Stimulated activated CD4-positive, alpha-beta T cell treated with anti-CD3 and anti-CD28 coated beads, Interleukin-12 subunit alpha, Interleukin-12 subunit beta, amount 100 ng/mL, for 4 hours (primary cell): ENCODE measurements around the gene MAB21L4.

Experiments used
- DNase-seq: peaks from one replicate; pipeline ENCODE4 v3.0.0-alpha.2; 2020

The MAB21L4 gene

DNA sequence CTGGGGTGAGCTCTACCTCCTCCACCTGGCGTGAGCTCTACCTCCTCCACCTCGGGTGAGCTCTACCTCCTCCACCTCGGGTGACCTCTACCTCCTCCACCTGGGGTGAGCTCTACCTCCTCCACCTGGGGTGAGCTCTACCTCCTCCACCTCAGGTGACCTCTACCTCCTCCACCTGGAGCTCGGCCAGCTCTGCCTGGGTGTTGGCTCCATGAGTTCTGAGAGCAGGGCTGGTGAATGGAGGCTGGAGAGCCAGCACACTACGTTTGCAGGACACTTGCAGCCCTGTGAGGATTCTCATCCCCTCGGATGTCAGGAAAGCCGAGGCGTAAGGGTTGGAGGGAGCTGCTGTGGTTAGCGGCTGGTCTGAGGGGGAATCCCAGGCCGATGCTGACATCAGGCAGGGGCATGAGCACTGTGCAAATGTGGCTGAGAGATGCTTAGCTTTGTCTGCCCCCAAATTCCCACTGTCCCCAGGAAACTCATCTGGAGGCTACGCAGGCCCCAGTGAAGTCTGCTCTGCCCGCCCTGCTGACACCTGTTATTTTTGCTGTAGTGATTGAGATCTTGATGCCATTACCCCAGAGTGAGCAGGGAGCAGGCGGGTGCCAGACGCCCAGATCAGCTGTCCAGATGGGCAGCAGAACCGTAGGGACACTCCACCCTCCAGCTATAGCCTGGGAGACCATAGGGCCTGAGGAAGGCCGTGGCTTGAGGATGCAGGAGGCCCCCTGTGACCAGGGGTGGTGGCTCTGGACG lies 13.4 kb upstream of the MAB21L4 start:
- DNase-seq = no peak

DNA sequence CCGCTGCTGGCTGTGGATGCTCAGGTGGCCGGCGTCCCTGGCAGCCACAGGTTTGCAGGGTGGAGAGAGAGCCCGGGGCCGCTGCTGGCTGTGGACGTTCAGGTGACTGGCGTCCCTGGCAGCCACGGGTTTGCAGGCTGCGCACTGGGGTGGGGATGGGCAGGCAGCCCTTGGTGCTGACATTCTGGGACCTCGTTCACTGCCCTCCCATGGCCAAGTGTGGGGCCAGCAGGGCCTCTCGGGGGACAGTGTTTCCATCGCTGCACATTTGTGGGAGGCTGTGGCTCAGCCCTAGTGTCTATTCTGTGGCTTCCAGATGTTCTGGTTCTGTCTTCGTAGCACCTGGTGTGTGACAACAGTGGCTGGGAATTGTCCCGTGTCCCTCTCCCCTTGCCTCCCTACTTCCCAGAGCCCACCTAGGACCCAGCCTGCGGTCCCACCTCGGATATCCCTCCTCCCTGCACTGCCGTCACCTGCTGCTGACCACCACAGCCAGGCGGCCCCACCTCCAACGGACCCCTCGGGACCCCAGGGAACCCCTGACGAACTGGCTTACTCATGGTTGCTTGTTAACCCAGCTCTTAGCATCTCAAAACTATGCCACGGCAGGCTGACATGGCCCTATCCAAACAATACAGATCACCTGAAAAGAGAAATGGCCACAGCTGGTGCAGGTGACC lies 11.1 kb upstream of the MAB21L4 start:
- DNase-seq = no peak

DNA sequence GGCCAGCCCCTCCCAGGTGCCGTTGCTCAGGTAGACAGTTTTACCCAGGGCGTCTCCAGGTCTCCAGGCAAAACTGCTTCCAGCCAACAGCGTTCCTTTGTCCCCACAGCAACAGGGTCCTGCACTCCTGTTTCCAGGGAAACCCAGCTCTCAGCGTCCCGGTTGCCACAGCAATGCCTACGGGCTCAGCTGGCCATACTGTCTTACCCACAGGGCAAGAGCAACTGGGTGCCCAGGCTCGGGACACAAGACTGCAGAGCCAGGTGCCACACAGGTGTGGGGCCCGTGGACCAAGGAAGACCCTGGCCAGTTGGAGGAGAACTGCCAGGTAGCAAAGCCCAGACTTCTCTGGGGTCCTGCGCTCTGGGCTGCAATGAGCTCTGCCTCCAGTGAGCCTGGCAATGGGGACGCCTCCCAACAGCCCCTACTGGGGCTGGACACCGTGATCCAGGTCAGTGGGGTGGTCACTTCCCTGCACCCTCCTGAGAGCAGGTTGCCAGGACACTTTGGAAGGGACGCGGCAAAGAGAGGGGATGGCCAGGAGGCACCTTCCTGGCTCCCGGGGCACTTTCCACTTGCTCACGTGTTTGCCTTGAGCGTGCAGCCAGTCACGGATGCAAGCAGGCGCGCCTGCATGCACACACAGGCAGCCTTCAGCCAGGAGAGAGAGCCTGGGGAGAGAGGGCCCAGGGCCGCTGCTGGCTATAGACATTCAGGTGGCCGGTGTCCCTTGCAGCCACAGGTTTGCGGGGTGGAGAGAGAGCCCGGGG lies 10.4 kb upstream of the MAB21L4 start, which contains the start of gene CROCC2:
Gene CROCC2, plus strand, starts transcription at position 196 of the 770 bp plus-strand sequence. Its CDS starts 178 bp downstream, at position 374.
- no peak for DNase-seq

DNA sequence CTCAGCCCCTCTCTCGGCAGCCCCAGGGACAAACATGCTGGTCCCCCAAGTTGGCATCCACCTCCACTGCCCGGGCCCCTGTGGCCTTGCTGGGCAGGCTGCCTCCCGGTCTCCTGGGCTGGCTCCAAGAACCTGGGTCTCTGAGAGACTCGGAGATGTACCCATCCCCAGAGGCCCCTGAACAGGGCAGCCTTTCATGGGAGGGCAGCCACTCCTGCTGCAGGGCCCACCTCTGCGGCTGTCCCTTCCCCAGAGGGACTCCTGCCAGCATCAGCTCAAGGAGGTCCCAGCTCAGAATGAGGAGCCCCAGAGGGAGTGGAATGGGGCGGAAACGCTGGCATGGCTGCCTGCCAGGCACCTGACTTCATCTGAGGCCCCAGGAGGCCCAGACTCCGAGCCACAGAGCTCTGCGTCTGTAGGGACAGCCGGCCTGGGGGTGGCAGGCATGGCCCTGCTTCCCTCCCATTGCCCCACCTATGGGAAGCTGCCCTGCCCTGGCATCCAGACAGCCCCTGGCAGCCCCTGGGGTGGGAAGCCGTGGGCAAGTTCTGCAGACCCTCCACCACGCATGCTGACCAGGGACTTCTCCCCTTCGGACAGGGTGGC lies 9.3 kb upstream of the MAB21L4 start:
- no peak for DNase-seq

DNA sequence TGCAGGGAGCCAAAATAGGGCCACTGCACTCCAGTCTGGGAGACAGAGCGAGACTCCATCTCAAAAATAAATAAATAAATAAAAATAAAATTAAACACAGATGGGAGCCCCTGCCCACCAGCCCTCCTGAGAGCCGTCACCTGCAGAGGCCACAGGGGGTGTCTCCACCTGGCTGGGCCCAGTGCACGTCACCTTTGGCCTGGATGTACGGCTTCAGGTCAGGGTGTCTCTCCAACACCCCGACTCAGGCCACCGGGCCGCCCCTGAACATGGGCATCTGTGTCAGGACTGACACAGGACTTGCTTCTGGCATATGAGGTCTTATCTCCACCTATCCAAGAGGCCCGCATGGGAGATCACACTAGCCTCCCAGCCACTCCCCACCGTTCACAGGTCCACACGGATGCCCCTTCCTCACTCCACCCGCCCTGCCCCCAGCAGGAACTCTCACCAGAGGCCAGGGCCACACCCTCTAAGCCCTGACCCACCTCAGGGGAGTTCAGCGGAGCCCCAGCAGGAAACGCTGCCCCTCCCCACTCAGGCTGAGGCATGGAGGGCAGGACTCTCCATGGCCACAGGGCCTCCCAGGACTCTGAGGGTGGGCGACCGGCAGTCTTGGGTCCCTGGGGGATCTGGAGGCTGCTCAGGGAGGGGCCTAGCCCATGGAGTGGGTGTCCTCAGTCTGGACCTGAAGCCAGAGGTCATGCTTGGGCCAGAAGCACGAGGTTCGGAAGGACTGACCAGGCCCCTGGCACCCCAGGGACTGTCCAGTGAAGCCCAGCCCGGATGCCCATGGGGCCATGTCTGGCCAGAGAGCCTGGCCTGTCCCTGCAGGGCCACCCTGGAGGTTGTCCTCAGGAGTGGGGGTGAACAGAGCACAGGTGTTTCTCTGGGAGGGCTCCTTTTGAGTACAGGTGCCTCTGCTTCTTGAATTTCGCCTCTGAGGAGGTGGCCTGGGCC lies 8.5 kb upstream of the MAB21L4 start:
- DNase-seq = no peak

DNA sequence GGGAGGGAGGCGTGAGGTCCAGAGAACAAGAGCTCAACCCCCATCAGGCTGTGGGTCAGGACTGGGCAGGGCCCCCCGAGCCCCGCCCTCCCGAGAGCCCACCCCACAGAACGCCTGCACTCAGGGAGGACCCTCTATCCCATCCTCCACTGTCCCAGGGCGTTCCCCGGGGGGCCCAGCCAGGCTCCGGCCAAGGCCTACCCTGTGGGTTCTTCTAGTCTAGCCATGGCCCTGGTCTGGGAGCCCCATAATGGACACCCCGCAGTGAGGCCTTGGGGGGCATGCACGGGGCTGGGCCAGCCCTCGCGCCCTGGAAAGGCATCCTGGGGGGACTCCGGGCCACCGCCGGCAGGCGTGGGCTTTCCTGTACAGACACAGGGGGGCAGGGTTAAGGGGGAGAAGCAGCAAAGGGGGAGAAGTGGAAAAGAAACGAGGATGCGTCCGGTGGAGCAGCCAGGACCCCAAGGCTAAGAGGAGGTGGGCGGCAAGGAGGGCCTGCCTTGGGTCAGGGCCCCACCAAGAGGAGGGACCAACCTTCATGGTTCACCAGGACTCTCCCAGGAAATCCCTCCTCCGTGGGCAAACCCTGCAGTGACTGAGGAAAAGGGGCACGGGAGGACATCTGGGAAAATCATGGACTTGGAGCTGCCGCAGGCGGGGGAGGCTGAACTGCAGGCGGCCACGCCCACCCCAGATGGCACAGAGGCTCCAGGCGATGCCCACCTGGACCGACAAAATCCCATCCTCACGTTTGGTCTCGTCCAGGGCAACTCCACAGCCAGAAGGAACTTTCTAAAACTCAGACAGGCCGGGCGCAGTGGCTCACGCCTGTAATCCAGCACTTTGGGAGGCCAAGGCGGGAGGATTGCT lies 7.5 kb upstream of the MAB21L4 start:
- no peak for DNase-seq

DNA sequence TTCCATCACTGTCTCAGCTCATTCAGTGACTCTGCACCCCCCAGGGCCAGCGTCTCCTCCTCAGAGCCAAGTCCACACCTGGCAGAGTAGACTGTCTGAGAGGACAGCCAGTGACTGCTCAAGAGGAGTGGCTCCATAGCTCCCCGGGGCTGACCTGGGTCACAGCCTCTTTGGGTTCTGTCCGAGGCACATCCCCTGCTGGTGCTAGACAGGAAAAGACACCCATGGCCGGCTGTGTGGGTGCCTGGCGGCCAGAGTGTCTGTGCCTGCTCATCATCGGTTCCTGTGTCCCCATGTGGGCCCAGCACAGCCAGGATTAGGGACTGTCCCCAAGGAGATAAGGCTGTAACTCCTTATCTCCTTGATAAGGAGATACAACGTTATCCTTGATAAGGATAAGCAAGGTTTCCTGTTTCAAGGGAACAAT lies 6.7 kb upstream of the MAB21L4 start:
- no peak for DNase-seq

DNA sequence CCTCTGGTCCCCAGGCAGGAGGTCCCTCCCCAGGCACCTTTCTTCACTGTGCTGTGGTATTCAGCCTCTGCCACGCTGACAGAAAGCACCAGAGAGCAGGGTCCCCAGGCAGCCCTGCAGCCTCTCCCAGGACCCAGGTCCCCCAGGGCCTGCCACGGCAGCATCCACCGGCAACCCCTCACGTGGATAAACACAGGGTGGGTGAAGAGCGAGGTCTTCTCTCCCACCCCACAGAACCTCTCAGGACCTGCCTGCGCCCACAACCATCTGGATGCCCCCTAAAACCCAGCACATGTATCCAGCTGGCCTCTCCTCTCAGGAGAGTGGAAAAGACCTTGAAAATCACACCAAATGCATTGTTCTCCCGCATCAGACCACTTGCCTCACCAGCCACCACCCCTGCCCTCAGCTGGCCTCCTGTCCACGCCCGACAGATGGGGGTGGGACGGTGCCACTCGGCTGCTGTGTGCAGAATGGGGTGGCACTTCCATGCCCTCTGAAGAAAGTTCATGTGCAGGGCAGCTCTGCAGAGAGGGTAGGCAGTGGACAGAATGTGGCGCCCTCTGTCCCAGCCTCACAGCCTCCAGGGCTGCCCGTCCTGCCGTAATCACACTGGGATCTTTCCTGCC lies 6.1 kb upstream of the MAB21L4 start:
- no peak for DNase-seq

DNA sequence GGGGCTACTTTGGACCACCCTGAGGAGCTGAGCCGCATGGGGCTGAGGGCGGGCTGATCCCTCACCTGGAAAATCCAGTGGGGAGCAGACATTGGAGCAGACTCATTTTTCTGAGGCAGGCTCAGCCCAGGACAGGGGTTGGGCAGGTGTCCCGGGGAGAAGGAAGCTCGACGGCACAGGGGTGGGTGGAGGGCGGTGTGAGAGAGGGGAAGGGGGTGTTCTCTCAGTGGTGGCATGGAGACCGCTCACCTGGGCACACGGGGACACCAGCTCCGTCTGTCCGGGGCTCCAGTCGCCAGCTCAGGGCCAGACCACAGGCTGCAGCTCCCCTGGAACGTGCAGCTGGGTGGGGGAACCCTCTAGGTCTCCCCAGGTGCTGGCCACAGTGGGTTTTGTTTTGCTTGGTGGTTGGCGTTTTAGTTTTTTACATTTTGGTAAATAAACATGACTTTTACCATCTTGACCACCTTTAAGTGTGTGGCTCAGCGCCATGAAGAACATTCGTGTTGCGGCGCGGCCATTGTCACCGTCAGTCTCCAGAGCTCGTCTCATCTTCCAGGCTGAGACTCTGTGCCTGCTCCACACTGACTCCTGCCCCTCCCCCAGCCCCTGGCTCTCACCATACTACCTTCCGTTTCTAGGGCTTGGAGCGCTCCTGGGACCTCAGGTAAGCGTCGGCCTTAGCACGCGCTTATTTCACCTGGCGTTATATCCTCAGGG lies 4.3 kb upstream of the MAB21L4 start:
- no peak for DNase-seq

DNA sequence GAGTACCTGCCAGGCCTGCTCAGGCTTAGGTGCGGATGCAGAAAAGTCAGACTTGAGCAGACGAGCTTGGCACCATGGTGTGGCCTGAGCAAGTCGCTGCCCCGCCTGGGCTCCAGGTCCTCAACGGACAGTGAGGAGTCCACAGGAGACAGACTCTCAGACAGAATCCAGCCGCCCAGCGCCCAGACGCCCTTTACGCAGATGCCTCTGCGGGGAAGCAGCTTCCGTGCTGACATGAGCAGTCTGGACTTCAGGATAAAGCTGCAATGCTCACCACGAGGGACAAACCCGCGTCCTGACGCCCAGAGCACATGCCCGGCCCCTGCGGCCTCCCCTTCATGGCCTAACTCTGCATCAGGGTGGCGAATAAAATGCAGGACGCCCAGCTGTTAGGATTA lies 3.5 kb upstream of the MAB21L4 start:
- DNase-seq = no peak

DNA sequence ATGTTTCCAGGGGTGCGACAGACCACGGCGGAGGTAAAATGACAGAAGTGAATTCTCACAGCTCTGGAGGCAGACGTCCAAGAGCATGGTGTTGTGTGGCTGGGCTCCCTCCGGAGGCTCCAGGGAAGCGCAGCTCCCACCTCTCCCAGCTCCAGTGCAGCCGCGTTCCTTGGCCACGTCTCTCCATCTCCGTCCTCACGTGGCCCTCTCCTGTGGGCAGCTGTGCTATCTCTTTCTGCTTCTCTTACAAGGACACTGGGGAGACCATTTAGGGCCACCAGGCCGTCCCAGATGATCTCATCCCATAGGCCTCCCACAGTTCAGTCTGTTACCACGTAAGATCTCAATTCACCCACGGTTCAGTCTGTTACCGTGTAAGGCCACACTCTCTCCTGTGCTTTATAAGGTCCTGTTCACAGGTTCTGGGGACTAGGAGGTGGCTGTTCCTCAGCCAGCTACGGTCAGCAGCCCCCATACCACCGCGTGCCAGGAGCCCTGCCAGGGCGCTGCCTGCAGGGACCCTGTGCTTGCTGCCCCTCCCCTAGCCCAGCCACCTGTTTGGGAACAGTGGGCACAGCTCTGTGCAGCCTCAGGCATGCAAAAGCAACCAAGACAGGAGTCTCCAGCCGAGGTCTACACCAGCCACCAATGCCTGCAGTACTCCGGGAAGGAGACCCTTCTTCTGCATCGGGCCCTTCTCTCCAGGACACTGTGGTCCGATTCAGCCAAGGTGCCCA lies 2.9 kb upstream of the MAB21L4 start:
- no peak for DNase-seq

DNA sequence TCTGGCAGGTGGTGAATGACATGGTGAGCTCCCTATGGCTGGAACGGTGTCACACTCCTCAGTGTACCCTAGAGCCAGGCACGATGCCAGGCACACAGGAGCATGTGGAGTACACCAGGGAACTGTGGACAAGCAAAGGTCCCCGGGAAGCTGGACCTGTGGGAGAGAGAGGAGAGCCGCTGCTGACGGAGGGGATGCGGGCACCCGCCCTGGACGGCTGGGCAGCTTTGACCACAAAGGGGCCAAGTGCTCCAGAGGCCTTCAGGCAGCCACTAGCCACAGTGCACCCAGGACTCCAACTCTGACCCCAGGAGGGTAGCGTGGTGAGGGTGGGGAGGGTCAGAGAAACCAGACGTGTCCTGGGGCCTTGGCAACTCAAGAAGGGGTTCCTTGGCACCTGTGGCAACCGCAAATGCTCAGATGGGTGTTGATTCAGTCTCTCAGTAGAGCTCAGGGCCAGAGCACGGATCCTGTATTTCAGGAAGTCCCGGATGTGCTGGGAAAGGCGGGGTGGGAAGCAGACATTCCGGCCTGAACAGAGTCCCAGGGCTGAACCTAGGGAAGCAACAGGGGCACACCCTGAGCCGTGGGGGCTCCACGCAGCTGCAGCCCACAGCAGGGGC lies 2.3 kb upstream of the MAB21L4 start:
- DNase-seq = no peak

DNA sequence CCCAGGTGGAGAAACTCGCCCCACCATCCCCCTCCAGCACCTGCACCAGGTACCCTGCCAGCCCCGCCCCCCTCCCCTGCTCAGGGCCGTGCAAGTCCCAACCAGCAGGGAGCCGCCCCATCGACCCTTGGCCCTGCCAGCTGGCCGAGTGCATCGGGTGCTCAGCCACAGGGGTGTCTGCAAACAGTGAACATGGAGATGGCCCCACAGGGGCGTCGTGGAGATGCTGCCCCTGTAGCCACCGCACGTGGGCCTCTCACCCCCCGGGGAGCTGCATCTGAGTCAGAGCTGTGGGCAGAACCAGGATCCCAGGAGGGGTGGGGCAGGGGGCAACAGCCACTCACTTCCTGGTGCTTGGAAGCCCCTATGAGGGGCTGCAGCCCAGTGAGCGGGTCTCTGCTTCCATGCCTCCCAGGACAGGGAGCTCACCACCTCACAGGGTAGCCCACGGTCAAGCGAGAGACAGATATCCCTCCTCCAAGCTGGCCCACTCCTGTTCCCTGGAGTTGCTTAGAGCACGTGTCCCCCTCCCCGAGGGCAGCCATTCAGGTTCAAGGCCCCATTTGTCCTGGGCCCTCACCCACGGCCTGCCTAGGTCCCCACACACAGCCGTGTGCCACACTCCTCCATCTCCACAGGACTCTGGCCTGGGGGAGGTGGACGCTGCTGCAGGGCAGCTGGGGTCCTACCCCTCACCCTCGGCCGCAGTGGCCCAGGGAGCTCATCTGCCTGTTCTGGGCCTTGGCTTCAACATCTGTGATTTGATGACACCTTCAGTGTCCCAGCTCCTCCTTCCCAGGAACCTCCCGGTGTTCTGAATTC lies 1.1 kb upstream of the MAB21L4 start:
- DNase-seq = no peak

DNA sequence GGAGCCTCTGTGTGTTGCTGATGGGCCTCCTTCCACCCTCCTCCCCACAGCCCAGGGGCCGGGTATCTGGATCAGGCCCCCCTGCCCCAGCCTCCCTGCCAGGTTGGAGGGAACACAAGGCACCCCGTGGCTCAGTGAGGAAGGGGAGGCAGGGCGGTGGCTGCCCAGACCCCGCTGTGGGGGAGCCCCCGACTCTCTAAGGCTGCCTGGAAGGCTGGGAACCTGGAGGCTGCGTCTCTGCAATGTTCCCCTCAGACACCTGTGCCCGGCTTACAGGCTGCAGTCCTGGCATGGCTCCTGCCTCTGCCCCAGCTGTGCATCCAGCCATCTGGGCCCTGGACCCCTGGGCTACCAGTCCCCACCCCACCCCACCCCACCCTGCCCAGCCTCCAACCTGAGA lies 438 bp upstream of the MAB21L4 start:
- DNase-seq = no peak

DNA sequence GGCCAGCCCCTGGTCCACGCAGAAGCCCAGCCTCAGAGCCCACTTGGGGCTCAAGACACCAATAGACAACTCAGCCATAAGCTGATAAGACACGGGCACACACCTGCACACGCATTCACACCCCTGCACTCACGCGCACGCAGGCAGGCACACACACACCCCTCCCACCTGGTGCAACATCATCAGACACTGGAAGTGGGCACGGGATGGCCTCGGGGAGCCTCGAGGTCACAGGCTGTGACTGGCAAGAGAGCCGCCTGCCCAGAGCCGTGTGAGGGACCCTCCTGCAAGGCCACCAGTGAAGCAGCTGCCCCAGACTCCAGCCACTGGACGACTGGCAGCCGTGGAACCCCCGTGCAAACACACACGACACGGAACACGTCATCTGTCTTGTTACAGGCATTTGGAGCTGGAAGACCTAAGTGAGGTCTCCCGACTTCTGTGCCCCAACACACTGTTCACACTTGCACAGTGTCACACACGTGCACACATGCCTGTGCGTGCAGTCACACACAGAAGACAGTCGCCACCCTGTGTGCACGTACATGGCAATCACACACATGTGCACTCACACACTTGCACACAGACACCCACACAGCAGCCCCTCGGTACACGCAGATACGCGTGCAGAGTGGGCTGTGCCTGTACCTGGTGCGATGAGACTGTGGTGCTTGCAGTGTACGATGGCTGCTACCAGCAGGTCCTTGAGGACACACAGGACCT lies 959 bp downstream of the MAB21L4 start:
- no peak for DNase-seq

DNA sequence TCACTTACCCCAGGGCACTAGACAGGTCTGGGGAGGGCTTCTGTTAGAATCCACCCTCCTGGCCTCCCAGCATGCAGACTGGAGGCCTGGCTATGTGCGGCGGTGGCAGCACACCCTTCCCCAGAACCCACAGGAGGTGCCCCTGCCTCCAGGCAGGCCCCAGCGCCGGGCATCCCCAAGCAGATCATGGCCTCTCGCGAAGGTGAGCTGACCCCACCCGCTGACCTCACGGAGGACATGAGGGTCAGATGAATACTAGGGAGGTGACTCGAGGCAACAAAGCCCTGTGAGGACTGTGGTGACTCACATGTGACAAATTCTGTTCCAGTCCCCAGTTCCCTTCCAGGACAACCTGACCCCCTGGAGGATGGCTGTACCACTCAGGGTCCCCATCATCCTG lies 1.9 kb downstream of the MAB21L4 start:
- DNase-seq = no peak

DNA sequence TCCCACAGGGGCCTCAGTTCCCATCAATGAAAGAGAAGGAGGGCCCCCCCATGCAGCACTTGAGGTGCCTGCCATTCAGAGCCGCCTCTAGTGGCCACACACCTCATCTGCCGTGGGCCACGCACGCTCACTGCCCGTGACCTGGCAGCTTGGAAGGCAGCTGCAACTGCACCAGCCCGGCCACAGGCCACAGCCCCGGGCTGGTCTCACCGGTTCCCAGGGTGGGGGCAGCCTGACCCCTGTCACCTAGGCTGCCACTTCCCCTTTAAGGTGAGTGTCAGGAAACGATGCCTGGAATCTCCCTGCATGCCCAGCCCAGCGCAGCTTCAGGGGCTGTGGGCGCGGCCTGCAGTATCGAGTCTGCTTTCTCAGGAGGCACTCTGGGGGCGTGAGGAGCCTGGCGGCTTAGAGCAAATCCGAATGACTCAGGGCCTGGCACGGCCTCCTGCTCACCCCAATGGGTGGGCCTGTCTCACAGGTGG lies 2.6 kb downstream of the MAB21L4 start:
- DNase-seq = peak; percentile 62
